PFSK-1 (cell line): ENCODE measurements around the gene SLC25A6.

Experiments used
- POLR2AphosphoS5 ChIP-seq: IDR thresholded peaks from 2 replicates; pipeline ENCODE4 v1.6.1; 2012; ENCODE audit warnings: low read depth, mild to moderate bottlenecking, control low read depth, low read length, moderate library complexity
- REST ChIP-seq, 2 experiments: IDR thresholded peaks; 2 replicates each; pipeline versions ENCODE4 v1.6.1 to v1.8.0; 2011 to 2012; ENCODE audit warnings: low read depth in 2 of 2, low read length in 2 of 2, control low read depth in 1 of 2, inconsistent platforms in 1 of 2, mild to moderate bottlenecking in 1 of 2, moderate library complexity in 1 of 2; ENCODE audit not compliant: insufficient read depth in 1 of 2
- SIN3A ChIP-seq: IDR thresholded peaks from 2 replicates; pipeline ENCODE4 v1.6.1; 2012; ENCODE audit warnings: mild to moderate bottlenecking, low read length, moderate library complexity, borderline replicate concordance; ENCODE audit not compliant: insufficient read depth

- TF ChIP-seq POLR2AphosphoS5 (no peak), SIN3A (no peak), REST (IDR thresholded peaks at IDR 0.05; ENCODE audit: insufficient read depth in 1 of 2, low read depth in 2 of 2, low read length in 2 of 2) (no peak)
Observed at GRCh38 chrX:1393871-1394615, 2.1 kb upstream of the SLC25A6 start.
